Kidney glomerular epithelial cell (primary cell): ENCODE results near the gene TCF12.
A peak's percentile ranks its signal among the peaks of the same experiment; 100 is the strongest.

Experiments
- DNase-seq: peaks from one replicate; lab custom pipeline; 2025; lab: John Stamatoyannopoulos, UW

The TCF12 gene

GRCh38 chr15:57297630-57298029 lies 379.2 kb downstream of the TCF12 start:
- DNase-seq, result no peak

GRCh38 chr15:57298204-57298603 lies 379.8 kb downstream of the TCF12 start:
- no peak for DNase-seq

DNA sequence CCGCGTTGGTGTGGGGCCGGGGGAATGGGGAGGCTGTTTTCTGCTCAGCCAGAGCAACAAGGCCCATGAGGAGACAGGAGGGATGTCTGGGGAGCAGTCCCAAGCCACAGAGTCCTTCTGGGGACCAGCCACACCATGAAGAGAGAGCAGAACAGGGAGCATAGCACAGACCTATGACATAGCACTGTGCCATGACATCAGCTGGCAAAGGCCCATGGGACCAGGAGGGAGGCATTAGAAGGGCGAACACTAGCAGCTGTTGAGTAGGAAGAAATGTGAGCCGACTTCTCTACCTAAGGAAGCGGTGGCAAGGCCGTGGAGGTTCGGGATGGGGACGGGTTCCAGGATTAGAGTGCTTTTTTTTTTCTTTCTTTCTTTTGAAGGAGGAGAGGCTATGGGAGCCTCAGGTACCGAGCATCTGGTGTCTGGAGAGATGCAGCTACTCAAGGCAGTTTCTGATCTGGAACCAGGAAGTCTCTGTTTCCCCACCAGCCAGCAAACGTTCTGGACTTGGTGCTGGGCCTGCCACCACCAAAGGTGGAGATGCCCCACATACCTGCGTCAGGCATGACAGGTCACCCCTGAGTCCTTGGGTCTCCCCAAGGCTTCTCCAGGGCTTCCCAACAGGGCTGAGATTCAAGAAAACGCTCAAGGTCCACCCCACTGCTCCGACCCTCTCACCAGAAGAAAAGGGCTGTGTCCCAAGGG lies 380.6 kb downstream of the TCF12 start:
- DNase-seq, result no peak

GRCh38 chr15:57301307-57301706 lies 382.9 kb downstream of the TCF12 start:
- DNase-seq, result no peak

DNA sequence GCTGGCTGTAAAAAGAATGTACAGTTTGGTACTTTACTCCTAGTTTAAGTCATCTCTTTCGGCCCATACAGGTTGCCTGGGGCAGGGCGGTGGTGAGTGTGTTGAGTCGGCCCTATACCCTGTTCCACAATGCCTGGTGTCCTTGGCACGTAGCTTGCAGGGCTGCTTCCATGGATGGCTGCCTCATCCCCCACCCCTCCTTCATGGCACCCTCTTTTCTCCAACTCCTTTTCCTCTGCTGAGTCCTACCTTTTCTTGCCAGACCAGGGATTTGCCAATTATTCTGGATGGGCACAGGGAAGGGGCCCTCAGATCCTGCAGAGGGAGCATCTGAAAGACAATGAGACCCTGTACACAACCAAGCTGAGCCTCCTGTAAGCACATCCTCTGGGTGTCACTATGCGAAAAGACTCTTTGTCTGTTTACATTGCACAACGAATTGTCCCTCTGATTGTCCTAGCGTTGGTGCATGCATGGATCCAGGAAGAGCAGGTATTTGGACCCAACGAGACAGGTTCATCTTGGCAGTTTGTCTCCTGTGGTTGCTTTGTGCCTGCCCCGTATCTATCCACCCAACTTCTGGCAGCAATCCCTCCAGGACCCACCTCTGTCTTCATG lies 384.3 kb downstream of the TCF12 start:
- no peak for DNase-seq

- DNase-seq, result no peak
These were observed 386.6 kb downstream of the TCF12 start for GRCh38 chr15:57305009-57305408.

DNA sequence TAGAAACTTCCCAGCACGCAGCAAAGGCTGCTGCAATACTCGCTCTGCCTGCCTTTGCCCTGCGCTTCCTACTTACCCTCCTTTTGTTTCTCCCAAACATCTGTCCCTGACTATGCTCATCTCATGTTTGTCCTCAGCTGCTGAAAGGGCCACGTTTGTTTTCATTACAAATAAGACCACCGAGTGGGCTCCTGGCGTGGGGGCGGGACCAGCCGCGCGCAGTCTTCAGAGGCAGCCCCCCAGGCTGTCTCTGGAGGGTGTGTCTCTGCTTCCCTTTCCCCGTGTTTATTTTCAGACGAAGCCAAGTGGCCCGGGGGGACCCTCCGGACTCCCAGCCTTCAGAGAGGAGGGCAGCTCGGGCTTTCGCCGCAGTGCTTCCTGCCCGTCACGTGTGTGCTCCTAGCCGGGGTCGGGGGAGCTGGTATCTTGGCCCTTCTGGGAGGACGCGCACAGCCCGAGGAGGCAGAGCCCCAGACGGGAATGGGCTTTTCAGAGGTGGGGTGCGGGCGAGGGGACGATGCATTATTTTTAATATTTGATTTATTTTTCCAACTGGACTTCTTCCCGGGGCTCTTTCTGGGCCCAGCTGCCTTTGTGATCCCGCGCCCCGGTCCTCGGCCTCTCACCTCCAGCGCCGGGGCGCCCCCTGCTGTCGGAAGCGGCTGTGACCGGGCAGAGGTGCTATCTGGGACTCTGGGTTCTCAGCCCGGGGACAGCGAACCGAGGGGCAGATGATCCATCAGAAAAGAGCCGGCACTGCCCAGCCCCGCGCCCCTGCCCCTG lies 387.9 kb downstream of the TCF12 start:
- DNase-seq, result peak; percentile 5

DNA sequence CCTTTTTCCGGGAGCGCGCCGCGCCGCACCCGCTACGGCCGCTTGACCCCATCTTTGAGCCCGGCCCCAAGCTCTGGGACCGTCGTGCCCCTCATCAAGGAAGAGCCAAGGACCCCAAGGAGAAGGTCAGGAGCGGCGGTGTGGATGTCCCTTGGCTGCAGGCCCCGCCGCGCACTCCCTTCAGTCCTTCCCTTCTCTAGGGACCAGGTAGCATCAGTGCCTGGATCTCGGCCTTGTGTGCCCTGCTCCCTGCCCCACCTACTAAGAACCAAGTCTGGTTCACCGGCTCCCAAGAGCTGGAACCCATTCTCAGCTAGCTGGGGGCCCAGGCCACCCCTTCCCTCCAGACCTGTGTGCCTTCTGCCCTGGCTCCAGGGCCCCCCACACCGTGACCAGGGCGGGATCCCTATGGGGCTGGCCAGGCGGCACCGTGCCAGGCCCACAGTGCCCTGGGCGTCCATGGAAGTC lies 388.5 kb downstream of the TCF12 start:
- no peak for DNase-seq

GRCh38 chr15:57307527-57308169 lies 389.2 kb downstream of the TCF12 start:
- no peak for DNase-seq

DNA sequence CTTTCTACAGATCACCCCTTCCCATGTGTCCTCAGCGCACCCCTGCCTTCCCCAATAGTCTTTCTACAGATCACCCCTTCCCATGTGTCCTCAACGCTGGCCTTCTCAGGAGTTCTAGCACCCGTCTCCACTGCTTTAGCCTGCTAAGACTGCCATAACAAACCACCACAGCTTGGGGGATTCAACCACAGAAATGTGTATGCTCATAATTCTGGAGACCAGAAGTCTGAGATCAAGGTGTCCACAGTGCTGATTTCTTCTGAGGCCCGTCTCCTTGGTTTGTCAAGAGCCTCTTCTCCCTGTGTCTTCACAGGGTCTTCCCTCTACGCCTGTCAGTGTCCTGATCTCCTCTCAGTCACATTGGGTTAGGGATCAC lies 389.7 kb downstream of the TCF12 start:
- DNase-seq, result no peak

DNA sequence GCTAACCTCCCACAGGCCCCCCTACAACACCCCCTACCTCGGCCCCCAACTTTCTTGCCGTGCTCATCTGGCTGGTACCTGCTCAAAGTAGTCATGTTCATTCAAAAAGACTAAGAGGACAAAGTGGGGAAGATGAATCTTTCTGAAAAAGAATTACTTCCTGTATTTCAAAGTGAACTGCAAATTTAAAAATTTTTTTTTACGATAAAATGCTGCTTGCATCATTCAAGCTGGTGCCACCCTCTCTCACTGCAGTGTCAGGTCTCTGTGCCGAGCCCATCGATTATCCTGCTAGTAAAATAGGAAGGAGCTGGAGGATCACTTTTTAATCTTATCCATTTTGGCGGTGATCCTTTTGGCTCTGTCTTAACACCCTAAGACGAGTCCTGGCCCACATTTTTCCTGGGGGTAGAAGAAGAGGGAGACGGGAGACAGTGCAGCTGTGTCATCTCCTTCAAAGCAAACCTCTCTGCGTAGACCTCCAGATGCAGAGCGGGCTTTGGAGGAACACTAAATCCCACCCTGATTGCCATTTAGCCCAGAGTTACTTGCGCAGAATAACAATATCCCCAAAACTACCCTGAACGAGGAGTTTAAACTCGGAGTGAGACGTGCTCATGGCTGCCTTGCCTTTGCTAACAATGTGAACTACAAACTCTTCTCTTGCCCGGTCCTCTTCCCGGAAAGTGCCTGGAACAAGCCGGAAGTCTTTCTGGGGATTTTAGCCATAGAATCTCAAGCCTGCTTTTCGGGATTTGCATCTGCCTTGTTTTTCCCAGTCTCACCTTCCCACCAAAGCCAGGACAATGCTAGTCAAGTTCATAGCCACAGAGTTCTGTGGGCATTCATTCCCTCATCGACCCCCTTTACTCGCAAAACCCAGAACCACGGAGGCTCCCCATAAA lies 391.7 kb downstream of the TCF12 start:
- DNase-seq, result no peak

- no peak for DNase-seq
These were observed 392.4 kb downstream of the TCF12 start for GRCh38 chr15:57310876-57311275.

- DNase-seq, result no peak
These were observed 393.5 kb downstream of the TCF12 start for GRCh38 chr15:57312006-57312317.

GRCh38 chr15:57312318-57313133 lies 394.1 kb downstream of the TCF12 start:
- DNase-seq, result no peak

- no peak for DNase-seq
These were observed 394.7 kb downstream of the TCF12 start for GRCh38 chr15:57313134-57313483.

- DNase-seq, result no peak
These were observed 395.8 kb downstream of the TCF12 start for GRCh38 chr15:57314221-57314620.

DNA sequence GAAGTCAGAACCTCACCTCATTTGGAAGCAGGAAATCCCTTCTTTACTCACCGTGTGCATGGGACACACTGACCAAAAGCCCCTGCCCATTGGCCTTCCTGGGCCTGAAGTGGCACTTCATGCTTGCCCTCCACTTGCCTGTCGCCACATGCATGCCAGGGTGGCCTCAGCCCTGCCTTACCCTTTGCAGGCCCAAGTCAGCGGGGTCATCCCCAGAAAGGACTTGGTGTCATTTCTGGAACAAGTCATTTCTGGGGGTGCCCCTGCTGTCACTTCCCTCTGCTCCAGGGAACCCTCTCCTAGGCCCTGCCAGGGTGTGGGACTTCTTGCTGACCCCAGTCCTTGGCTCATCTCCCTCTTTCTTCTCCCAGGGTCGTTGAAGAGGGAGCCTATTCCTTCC lies 398.0 kb downstream of the TCF12 start:
- no peak for DNase-seq

DNA sequence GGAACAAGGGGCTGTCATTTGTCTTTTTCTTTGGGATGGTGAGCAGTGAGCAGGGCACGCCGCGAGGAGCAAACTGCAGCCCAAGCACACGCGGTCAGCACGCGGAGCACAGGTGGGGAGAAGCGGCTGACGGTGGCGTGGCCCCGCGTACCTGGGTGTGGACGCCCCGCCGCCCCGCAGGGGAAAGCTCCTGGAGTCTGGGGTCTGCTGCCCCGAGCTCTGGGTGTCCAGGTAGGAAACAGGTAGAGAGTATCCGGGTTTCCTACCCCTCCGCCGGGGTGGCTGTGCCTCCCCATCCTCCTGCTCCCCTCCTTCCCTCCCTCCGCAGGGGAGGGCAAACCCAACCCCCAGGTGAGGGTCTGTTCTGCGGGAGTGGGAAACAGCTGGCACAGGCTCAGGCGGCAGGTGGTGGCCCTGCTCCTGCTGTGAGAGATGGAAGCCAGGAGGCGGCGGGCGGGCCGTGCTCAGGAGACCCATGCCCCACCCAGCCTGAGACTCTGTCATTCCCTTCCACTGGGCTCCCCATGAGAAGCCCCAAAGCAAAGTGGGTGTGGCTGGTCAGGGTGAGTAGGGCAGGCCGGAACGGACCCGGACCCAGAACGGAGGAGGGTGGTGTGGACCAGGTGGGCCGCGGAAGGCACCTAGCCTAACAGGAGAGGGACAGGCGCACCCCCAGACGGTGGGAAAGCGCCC lies 400.9 kb downstream of the TCF12 start:
- no peak for DNase-seq

- no peak for DNase-seq
These were observed 401.6 kb downstream of the TCF12 start for GRCh38 chr15:57319919-57320560.
